Smooth muscle cell (in vitro differentiated cells): ENCODE results near the gene KCNK16. TPM values are rescaled to one million over a fixed set of nuclear protein-coding genes. Genes with fewer than 3 reads are reported as not detected.

Experiments
- DNase-seq: peaks from one replicate; lab custom pipeline; 2025; ENCODE audit not compliant: unreplicated experiment; lab: John Stamatoyannopoulos, UW
- H2AFZ ChIP-seq: fragments of 200-600 bp; sonication (generic); 2 replicates; pipeline ENCODE4 v1.6.0; 2016; ENCODE audit warnings: antibody characterized with exemption, low read depth, mild to moderate bottlenecking
- H3F3A ChIP-seq: fragments of 200-600 bp; sonication (generic); 2 replicates; pipeline ENCODE4 v1.6.0; 2017; ENCODE audit warnings: antibody characterized with exemption, low read depth
- H3K27ac ChIP-seq: fragments of 200-600 bp; sonication (generic); 2 replicates; pipeline ENCODE4 v1.5.1; 2016; ENCODE audit warnings: low read depth, mild to moderate bottlenecking
- H3K27me3 ChIP-seq: fragments of 200-600 bp; sonication (generic); 2 replicates; pipeline ENCODE4 v1.6.1; 2016; ENCODE audit warnings: low read depth, mild to moderate bottlenecking
- H3K36me3 ChIP-seq: fragments of 200-600 bp; sonication (generic); 2 replicates; pipeline ENCODE4 v1.5.1; 2016; ENCODE audit warnings: low read depth
- H3K4me1 ChIP-seq: fragments of 200-600 bp; sonication (generic); 2 replicates; pipeline ENCODE4 v1.5.1; 2016; ENCODE audit warnings: low read depth
- H3K4me2 ChIP-seq: fragments of 200-600 bp; sonication (generic); 2 replicates; pipeline ENCODE4 v1.6.0; 2016; ENCODE audit warnings: mild to moderate bottlenecking
- H3K4me3 ChIP-seq: fragments of 200-600 bp; sonication (generic); 2 replicates; pipeline ENCODE4 v1.5.1; 2016; ENCODE audit warnings: mild to moderate bottlenecking
- H3K79me2 ChIP-seq: fragments of 200-600 bp; sonication (generic); 2 replicates; pipeline ENCODE4 v1.6.0; 2016; ENCODE audit warnings: low read depth, mild to moderate bottlenecking
- H3K9ac ChIP-seq: fragments of 200-600 bp; sonication (generic); 2 replicates; pipeline ENCODE4 v1.6.0; 2016; ENCODE audit warnings: low read depth
- H3K9me3 ChIP-seq: fragments of 200-600 bp; sonication (generic); replicated peaks from 2 replicates; pipeline ENCODE4 v1.5.1; 2016; ENCODE audit warnings: low read depth
- H4K20me1 ChIP-seq: fragments of 200-600 bp; sonication (generic); 2 replicates; pipeline ENCODE4 v1.6.0; 2016; ENCODE audit warnings: low read depth
- WGBS: methylation state at CpG from one replicate; pipeline ENCODE4 v1.1.7; 2016; ENCODE audit warnings: low lambda C conversion rate; 5-methylcytosine and 5-hydroxymethylcytosine counted together
- polyA plus RNA-seq: library from polyadenylated mRNA; unstranded; fragments of >200 nt; fragmentation: Nextera tagmentation; extraction: Ambion mirVana; gene quantifications from 2 replicates; pipeline ENCODE4 v1.2.1, GENCODE V29; 2016
- total RNA-seq: library from RNA; depleted of rRNA; stranded (reverse); fragments of >200 nt; gene quantifications from 2 replicates; pipeline ENCODE4 v1.2.3, GENCODE V29; 2014
- TF ChIP-seq, protein P1 (sequence below): fragments of 200-600 bp; sonication (generic); IDR thresholded peaks from 2 replicates; pipeline ENCODE4 v1.5.1; 2017; ENCODE audit warnings: borderline replicate concordance, mild to moderate bottlenecking, antibody characterized with exemption; ENCODE audit not compliant: insufficient read depth, poor library complexity, severe bottlenecking

KCNK16 gene
- total and polyA plus RNA-seq, 2 experiments from 2014 or later: not detected

DNA sequence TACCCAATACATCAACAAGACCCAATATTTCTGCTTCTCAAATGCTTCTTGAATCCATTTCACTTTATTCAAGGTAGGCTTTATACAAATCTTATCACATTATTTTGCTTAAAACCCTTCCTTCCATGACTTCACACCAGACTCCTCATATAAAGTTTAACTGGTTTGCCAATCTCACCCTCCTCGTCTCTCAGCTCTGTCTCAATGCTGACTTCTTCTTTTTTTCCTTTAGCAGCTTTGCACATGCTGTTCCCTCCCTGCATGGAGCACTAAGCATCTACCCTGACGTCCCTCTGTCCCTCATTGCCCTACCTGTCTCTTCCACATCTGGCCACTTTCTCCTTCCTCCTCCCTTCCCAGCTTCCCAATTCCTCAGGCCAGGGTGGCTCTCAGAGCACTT is 39.7 kb downstream of the KCNK16 start:
- no peak overlapping the region for H2AFZ ChIP-seq
- no peaks in the 10 kb centered on the region for H3K4me1 ChIP-seq
- no peak for DNase-seq
- H4K20me1 ChIP-seq: no peaks in the 10 kb centered on the region
- no peaks in the 10 kb centered on the region for H3K9me3 ChIP-seq
- no peaks in the 10 kb centered on the region for H3K36me3 ChIP-seq
- no peaks in the 10 kb centered on the region for H3K79me2 ChIP-seq
- H3K4me3 ChIP-seq: no peak overlapping the region
- H3K27ac ChIP-seq: no peak overlapping the region
- peaks cover 7% of the 10 kb centered on the region for H3K27me3 ChIP-seq
- no peaks in the 10 kb centered on the region for H3F3A ChIP-seq
- no peak overlapping the region for H3K4me2 ChIP-seq
- H3K9ac ChIP-seq: no peak overlapping the region
- TF ChIP-seq, protein P1, sequence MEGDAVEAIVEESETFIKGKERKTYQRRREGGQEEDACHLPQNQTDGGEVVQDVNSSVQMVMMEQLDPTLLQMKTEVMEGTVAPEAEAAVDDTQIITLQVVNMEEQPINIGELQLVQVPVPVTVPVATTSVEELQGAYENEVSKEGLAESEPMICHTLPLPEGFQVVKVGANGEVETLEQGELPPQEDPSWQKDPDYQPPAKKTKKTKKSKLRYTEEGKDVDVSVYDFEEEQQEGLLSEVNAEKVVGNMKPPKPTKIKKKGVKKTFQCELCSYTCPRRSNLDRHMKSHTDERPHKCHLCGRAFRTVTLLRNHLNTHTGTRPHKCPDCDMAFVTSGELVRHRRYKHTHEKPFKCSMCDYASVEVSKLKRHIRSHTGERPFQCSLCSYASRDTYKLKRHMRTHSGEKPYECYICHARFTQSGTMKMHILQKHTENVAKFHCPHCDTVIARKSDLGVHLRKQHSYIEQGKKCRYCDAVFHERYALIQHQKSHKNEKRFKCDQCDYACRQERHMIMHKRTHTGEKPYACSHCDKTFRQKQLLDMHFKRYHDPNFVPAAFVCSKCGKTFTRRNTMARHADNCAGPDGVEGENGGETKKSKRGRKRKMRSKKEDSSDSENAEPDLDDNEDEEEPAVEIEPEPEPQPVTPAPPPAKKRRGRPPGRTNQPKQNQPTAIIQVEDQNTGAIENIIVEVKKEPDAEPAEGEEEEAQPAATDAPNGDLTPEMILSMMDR: no peak
- WGBS: 66% methylated on average over 2 of the region's 2 CpGs

DNA sequence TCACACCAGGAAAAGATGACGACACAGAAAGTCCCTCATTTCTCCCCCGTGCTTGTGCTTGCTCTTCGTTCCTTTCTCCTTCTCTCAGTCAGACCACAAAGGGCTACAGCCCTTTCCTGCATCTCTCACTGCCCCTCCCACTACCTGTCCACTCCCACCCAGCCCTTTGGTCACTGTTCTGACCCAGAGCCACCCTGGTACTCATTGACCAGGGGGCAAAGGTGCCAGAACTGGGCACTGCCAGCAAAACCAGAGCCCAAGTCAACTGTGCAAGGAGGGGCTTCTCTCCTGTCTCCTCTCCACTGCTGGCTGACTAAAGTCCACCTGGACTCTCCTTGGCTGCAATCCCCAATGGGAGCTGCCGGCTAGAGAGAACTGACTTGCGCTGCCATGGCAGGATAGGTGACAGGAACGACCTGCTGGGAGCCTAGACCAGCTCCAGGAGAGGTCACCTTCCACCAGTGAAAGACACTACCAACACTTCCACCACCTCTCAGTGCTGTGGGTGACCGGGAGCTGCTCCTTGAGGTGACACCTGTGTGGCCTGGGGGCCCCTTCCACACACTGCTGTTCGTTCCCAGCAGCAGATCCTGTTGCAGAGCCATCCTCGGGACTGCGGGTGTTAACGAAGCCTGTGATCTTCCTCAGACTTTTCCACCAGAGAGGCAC is 41.1 kb downstream of the KCNK16 start:
- Histone ChIP-seq H3K4me3 (no peak overlapping the region), H3K79me2 (no peaks in the 10 kb centered on the region), H3K27ac (no peak overlapping the region), H3K4me1 (no peaks in the 10 kb centered on the region), H3K27me3 (peaks cover 9% of the 10 kb centered on the region), H3K9me3 (no peaks in the 10 kb centered on the region), H3F3A (no peaks in the 10 kb centered on the region), H3K4me2 (no peak overlapping the region), H2AFZ (no peak overlapping the region), H3K36me3 (no peaks in the 10 kb centered on the region), H3K9ac (no peak overlapping the region), H4K20me1 (no peaks in the 10 kb centered on the region)
- 84% methylated on average over 11 of the region's 11 CpGs for WGBS
- DNase-seq: no peak
- TF ChIP-seq, protein P1: no peak

GRCh38 chr6:39280247-39280731 is 42.2 kb downstream of the KCNK16 start:
- H3K9me3 ChIP-seq: no peaks in the 10 kb centered on the region
- H3K4me1 ChIP-seq: no peaks in the 10 kb centered on the region
- TF ChIP-seq, protein P1: no peak
- H3K27ac ChIP-seq: no peak overlapping the region
- H4K20me1 ChIP-seq: no peaks in the 10 kb centered on the region
- DNase-seq: no peak
- peaks cover 9% of the 10 kb centered on the region for H3K27me3 ChIP-seq
- no peak overlapping the region for H3K9ac ChIP-seq
- H3F3A ChIP-seq: no peaks in the 10 kb centered on the region
- H3K36me3 ChIP-seq: no peaks in the 10 kb centered on the region
- WGBS: 68% methylated on average over 8 of the region's 8 CpGs
- no peak overlapping the region for H3K4me3 ChIP-seq
- no peak overlapping the region for H3K4me2 ChIP-seq
- no peaks in the 10 kb centered on the region for H3K79me2 ChIP-seq
- no peak overlapping the region for H2AFZ ChIP-seq

- no peak for DNase-seq
- H4K20me1 ChIP-seq: no peaks in the 10 kb centered on the region
- no peaks in the 10 kb centered on the region for H3K36me3 ChIP-seq
- H3K9ac ChIP-seq: no peak overlapping the region
- no peaks in the 10 kb centered on the region for H3K9me3 ChIP-seq
- peaks cover 9% of the 10 kb centered on the region for H3K27me3 ChIP-seq
- no peak overlapping the region for H3K27ac ChIP-seq
- no peak overlapping the region for H3K4me2 ChIP-seq
- no peak overlapping the region for H3K4me3 ChIP-seq
- 95% methylated on average over 6 of the region's 6 CpGs for WGBS
- H3K4me1 ChIP-seq: no peaks in the 10 kb centered on the region
- no peak overlapping the region for H2AFZ ChIP-seq
- no peaks in the 10 kb centered on the region for H3F3A ChIP-seq
- no peaks in the 10 kb centered on the region for H3K79me2 ChIP-seq
- TF ChIP-seq, protein P1: no peak
These were observed 43.0 kb downstream of the KCNK16 start for GRCh38 chr6:39279539-39279938.
